B cell (primary cell): ENCODE results near the gene MBNL2.

Experiments used
- EZH2 ChIP-seq: IDR thresholded peaks from 2 replicates; pipeline ENCODE4 v1.6.1; 2012; ENCODE audit warnings: borderline replicate concordance, low read depth, mild to moderate bottlenecking, moderate library complexity, low read length; ENCODE audit not compliant: insufficient read depth, poor library complexity, severe bottlenecking
- TF ChIP-seq, protein P1 (sequence below): fragments of 200-600 bp; IDR thresholded peaks from one replicate; pipeline ENCODE4 v1.8.0; 2022; ENCODE audit warnings: antibody characterized with exemption, mild to moderate bottlenecking

DNA sequence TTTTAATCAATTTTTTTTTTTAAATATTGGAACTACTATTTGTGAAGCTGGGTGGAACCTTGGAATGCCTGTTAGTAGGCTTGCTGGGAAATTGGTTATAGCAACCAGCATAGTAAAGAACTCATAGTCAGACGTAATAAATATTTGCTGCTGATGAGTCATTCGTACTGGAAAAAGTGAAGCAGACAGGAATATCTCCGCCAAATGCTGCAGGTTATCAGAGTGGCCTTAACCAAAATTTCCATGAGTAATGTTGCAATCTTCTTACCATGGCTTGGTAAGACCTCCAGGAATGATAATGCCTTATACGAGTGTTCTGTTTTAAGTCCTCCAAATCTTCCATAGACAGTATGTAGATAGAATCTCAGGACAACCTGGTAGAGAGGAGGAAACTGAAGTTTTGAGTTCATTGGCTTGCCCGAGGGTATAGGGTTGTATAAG lies 34.2 kb downstream of the MBNL2 start:
- TF ChIP-seq, protein P1, sequence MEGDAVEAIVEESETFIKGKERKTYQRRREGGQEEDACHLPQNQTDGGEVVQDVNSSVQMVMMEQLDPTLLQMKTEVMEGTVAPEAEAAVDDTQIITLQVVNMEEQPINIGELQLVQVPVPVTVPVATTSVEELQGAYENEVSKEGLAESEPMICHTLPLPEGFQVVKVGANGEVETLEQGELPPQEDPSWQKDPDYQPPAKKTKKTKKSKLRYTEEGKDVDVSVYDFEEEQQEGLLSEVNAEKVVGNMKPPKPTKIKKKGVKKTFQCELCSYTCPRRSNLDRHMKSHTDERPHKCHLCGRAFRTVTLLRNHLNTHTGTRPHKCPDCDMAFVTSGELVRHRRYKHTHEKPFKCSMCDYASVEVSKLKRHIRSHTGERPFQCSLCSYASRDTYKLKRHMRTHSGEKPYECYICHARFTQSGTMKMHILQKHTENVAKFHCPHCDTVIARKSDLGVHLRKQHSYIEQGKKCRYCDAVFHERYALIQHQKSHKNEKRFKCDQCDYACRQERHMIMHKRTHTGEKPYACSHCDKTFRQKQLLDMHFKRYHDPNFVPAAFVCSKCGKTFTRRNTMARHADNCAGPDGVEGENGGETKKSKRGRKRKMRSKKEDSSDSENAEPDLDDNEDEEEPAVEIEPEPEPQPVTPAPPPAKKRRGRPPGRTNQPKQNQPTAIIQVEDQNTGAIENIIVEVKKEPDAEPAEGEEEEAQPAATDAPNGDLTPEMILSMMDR, result no peak
- no peak for TF ChIP-seq EZH2
